K562 (cell line): Measurements from ENCODE around the gene NPFF. TPM values are rescaled to one million over a fixed set of nuclear protein-coding genes. Genes with fewer than 3 reads are reported as not detected.

Experiments
- ATAC-seq: fragments of 200-7000 bp; cut with Tn5 transposase; 3 replicates; pipeline ENCODE4 v1.9.1; 2020; ENCODE audit warnings: moderate library complexity
- BruUV-seq: library from RNA; stranded (reverse); fragments of 400-500 nt; replicated peaks from 2 replicates; lab custom pipeline; 2021; lab: Mats Ljungman, UMichigan
- CTCF ChIA-PET: fragments of 300-600 bp; formaldehyde crosslinking; extraction: SDS; loops from one replicate; lab custom pipeline; 2021; ENCODE audit warnings: low intra/inter-chr PET ratio; lab: Yijun Ruan, JAX
- POLR2A ChIA-PET: fragments of 300-600, 350-650 bp; sonication (Branson Sonifier 250); formaldehyde crosslinking; extraction: SDS; loops from one replicate; lab custom pipeline; 2021; ENCODE audit warnings: antibody characterized with exemption, inconsistent platforms; lab: Yijun Ruan, JAX
- DNase-seq, 4 experiments: peaks; one replicate each; pipeline versions ENCODE4 v3.0.0 to v3.0.0-alpha.2; 2011 to 2018; ENCODE audit warnings: low spot score in 3 of 4, mixed read lengths in 3 of 4; ENCODE audit errors: extremely low read depth in 1 of 4
- FAIRE-seq: peaks from 2 replicates; lab custom pipeline; 2011; peaks lifted over from hg19 to GRCh38; lab: Jason Lieb, UNC
- H2AFZ ChIP-seq: 2 replicates; pipeline ENCODE4 v1.6.0; 2011; ENCODE audit warnings: low read depth, low read length, control low read depth, inconsistent platforms
- H3K27ac ChIP-seq: fragments of 200-600 bp; 3 replicates; pipeline ENCODE4 v1.8.0; 2011; ENCODE audit warnings: low read depth, mild to moderate bottlenecking, control low read depth, inconsistent platforms, low read length, moderate library complexity, mixed read lengths; ENCODE audit errors: extremely low read depth
- H3K27me3 ChIP-seq, 2 experiments: fragments of 300-600 bp in 1 of 2; 2 replicates in 1 of 2; 3 replicates in 1 of 2; pipeline versions ENCODE4 v1.6.0 to v1.8.0; 2011; ENCODE audit warnings: inconsistent platforms in 2 of 2, low read length in 2 of 2, mild to moderate bottlenecking in 1 of 2, mixed read lengths in 1 of 2, moderate library complexity in 1 of 2; ENCODE audit not compliant: control insufficient read depth in 2 of 2, insufficient read depth in 2 of 2
- H3K36me3 ChIP-seq: fragments of 300-600 bp; 3 replicates; pipeline ENCODE4 v1.8.0; 2011; ENCODE audit warnings: mild to moderate bottlenecking, low read length, inconsistent platforms; ENCODE audit not compliant: control insufficient read depth, insufficient read depth
- H3K4me1 ChIP-seq, 2 experiments: fragments of 200-600 bp in 1 of 2; replicated peaks in 1 of 2; 2 replicates in 1 of 2; 3 replicates in 1 of 2; pipeline versions ENCODE4 v1.5.1 to v1.8.0; 2011; ENCODE audit warnings: inconsistent platforms in 2 of 2, low read length in 2 of 2, mild to moderate bottlenecking in 1 of 2, mixed read lengths in 1 of 2, moderate library complexity in 1 of 2; ENCODE audit not compliant: control insufficient read depth in 2 of 2, insufficient read depth in 2 of 2
- H3K4me2 ChIP-seq: 2 replicates; pipeline ENCODE4 v1.6.1; 2011; ENCODE audit warnings: low read length, control low read depth, inconsistent platforms, mixed read lengths; ENCODE audit not compliant: insufficient read depth
- H3K4me3 ChIP-seq: fragments of 200-600 bp; sonication (generic), shearing (Covaris generic); 2 replicates; pipeline ENCODE4 v1.5.1; 2016; ENCODE audit warnings: control low read depth, inconsistent platforms
- H3K79me2 ChIP-seq: fragments of 200-600 bp; 3 replicates; pipeline ENCODE4 v1.8.0; 2011; ENCODE audit warnings: low read length, inconsistent platforms; ENCODE audit not compliant: control insufficient read depth, insufficient read depth
- H3K9ac ChIP-seq, 2 experiments: 2 replicates each; pipeline versions ENCODE4 v1.6.0 to v1.6.1; 2011; ENCODE audit warnings: low read depth in 2 of 2, low read length in 2 of 2, control low read depth in 1 of 2, inconsistent platforms in 1 of 2, mild to moderate bottlenecking in 1 of 2, mixed read lengths in 1 of 2; ENCODE audit not compliant: insufficient read depth in 1 of 2
- H3K9me1 ChIP-seq: one replicate; pipeline ENCODE4 v1.6.0; 2011; ENCODE audit warnings: inconsistent platforms, mild to moderate bottlenecking, low read length, moderate library complexity; ENCODE audit not compliant: control insufficient read depth, insufficient read depth
- H3K9me3 ChIP-seq: replicated peaks from 2 replicates; pipeline ENCODE4 v1.5.1; 2011; ENCODE audit warnings: low read depth, low read length, inconsistent platforms; ENCODE audit not compliant: control insufficient read depth, insufficient read depth
- H4K20me1 ChIP-seq: replicated peaks from 2 replicates; pipeline ENCODE4 v1.6.1; 2011; ENCODE audit warnings: low read length, inconsistent platforms, mixed read lengths; ENCODE audit not compliant: control insufficient read depth, insufficient read depth
- CEBPB ChIP-seq: fragments of 450-650 bp; IDR thresholded peaks from 2 replicates; pipeline ENCODE4 v1.6.1; 2016; ENCODE audit warnings: missing genetic modification characterization, missing compliant biosample characterization
- HEY1 ChIP-seq: fragments of 250-450 bp; sonication (Bioruptor Pico); IDR thresholded peaks from 2 replicates; pipeline ENCODE4 v1.5.0; 2020; ENCODE audit warnings: mild to moderate bottlenecking, moderate library complexity, borderline replicate concordance
- HNRNPLL ChIP-seq: fragments of 200-400 bp; formaldehyde crosslinking; IDR thresholded peaks from 2 replicates; pipeline ENCODE4 v1.6.1; 2017; ENCODE audit warnings: low read length, low read depth, mild to moderate bottlenecking; ENCODE audit not compliant: poor library complexity, severe bottlenecking
- NELFE ChIP-seq: IDR thresholded peaks from 2 replicates; pipeline ENCODE4 v1.6.1; 2011; ENCODE audit warnings: mild to moderate bottlenecking; ENCODE audit not compliant: insufficient read depth, insufficient read length
- POLR2A ChIP-seq: fragments of 450-650 bp; conservative IDR thresholded peaks from 2 replicates; pipeline ENCODE4 v1.6.1; 2016
- POLR2G ChIP-seq: fragments of 200-400 bp; formaldehyde crosslinking; IDR thresholded peaks from 2 replicates; pipeline ENCODE4 v1.6.1; 2017; ENCODE audit warnings: low read depth, mild to moderate bottlenecking, antibody characterized with exemption, low read length, moderate library complexity
- RBFOX2 ChIP-seq: fragments of 200-400 bp; formaldehyde crosslinking; IDR thresholded peaks from 2 replicates; pipeline ENCODE4 v1.6.1; 2017; ENCODE audit warnings: low read depth, mild to moderate bottlenecking, low read length, moderate library complexity
- SUPT5H ChIP-seq: fragments of 450-650 bp; IDR thresholded peaks from 2 replicates; pipeline ENCODE4 v1.6.1; 2016
- WGBS: fragments of 100-300 bp; shearing (Covaris generic); methylation state at CpG from one replicate; pipeline ENCODE4 v1.1.6; 2016; ENCODE audit warnings: low coverage, mixed read lengths; ENCODE audit not compliant: insufficient coverage; ENCODE audit errors: missing lambda C conversion rate; 5-methylcytosine and 5-hydroxymethylcytosine counted together
- in situ Hi-C: fragments of 300-500 bp; cut with MboI; formaldehyde crosslinking; loops from 4 replicates; pipeline ENCODE4 v1.15.0; 2018; ENCODE audit warnings: inconsistent platforms, mixed read lengths
- intact Hi-C: fragments of 100-400 bp; cut with micrococcal nuclease; formaldehyde crosslinking; loops from 2 replicates; pipeline ENCODE4 v1.14.2; 2022
- polyA plus RNA-seq, 8 experiments: library from polyadenylated mRNA; depleted of rRNA in 4 of 8; stranded (reverse) in 5 of 8; unstranded in 3 of 8; fragments of >200 nt; fragmentation: Nextera tagmentation in 2 of 8; fragmentation: Illumina TruSeq in 1 of 8; extraction: Ambion mirVana in 2 of 8; extraction: Trizol in 1 of 8; gene quantifications; 2 replicates each; pipeline versions ENCODE4 v1.2.1 to v1.2.3, GENCODE V29; 2011 to 2014; ENCODE audit warnings: inconsistent platforms in 1 of 8, missing spikeins in 1 of 8
- total RNA-seq, 7 experiments: library from RNA; depleted of rRNA in 6 of 7; stranded (reverse); fragments of >200 nt in 6 of 7; fragmentation: Illumina TruSeq in 2 of 7; extraction: Trizol in 2 of 7; gene quantifications; 2 replicates each; pipeline versions ENCODE4 v1.2.1 to v1.2.3, GENCODE V29; 2011 to 2021; ENCODE audit warnings: low replicate concordance in 1 of 7
- TF ChIP-seq, protein P1 (sequence below): fragments of 250-450 bp; sonication (Bioruptor Pico); IDR thresholded peaks from 2 replicates; pipeline ENCODE4 v1.9.0; 2021; ENCODE audit warnings: mild to moderate bottlenecking, inconsistent platforms
- TF ChIP-seq, protein P2 (sequence below), 2 experiments: fragments of 450-650 bp in 1 of 2; sonication (generic) in 1 of 2; formaldehyde crosslinking in 1 of 2; IDR thresholded peaks; 2 replicates each; pipeline versions ENCODE4 v1.7.1 to v1.9.0; 2016 to 2022; ENCODE audit warnings: inconsistent platforms in 1 of 2, mild to moderate bottlenecking in 1 of 2, missing genetic modification reagents in 1 of 2

The NPFF gene
- total and polyA plus RNA-seq, 9 of the 15 experiments (the other 6 are each of a cell fraction or from before 2014, with no cell fraction given), result 0.15 to 1.2 (median 0.55) TPM; not detected in 6

DNA sequence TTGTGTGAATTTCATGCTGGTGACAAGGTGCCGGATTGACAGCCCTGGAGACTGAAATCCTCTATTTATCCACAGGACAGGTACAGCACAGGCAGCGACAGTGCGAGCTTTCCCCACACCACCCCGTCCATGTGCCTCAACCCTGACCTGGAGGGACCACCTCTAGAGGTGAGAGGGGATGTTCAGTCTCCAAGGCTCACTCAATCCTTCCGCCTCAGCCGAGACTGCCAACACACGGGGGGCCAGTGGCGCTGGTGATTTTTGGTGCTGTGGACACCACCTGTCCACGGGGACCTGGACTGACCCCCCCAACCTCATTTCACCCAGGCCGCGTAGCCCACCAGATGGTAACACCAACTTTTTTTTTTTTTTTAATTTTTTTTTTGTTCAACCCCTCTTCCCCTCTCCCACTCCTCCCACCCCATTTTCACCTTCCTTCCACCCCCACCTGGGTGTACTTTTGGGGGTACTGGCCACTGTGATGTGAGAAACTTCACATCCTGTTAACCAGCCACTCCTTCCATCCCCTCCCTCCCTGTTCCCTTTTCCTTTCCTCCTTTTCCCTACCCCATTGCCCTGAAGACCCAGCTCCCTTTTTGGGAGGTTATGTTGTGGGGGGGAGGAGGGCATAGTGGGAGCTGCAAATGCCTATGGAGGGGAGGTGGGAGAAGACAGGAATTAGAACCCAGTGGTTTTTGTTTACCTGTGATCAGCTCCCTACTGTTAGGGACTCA, 42.4 kb downstream of the NPFF start:
- WGBS, result 99% methylated on average over 11 of the region's 11 CpGs
- no TSS peak for BruUV-seq
- no peak overlapping the region for H3K4me3 ChIP-seq
- ChIA-PET CTCF (interaction anchor here (1.1 kb wide), 1 partner anchor 44 kb away, joined by 3 read pairs; no protein-coding TSS in a partner anchor), POLR2A (interaction anchor here (0.8 to 8.8 kb wide), 11 partner anchors 10 to 124 kb away, joined by 3 to 87 read pairs (median 4); partner anchors contain the start of genes PRR13 and TARBP2)
- intact Hi-C loops, result no loop called here
- in situ Hi-C loops, result no loop called here
- H3K36me3 ChIP-seq, result peaks cover 100% of the 10 kb centered on the region
- no peak overlapping the region for H3K27ac ChIP-seq
- H3K9me3 ChIP-seq, result no peaks in the 10 kb centered on the region
- peak overlapping the region in 1 of 2 experiments; percentile 30; a peak in 1 of 4 replicates for H3K9ac ChIP-seq
- H3K79me2 ChIP-seq, result peaks cover 86% of the 10 kb centered on the region
- H3K4me2 ChIP-seq, result no peak overlapping the region
- H3K9me1 ChIP-seq, result no peaks in the 10 kb centered on the region
- H4K20me1 ChIP-seq, result peaks cover 25% of the 10 kb centered on the region
- H3K27me3 ChIP-seq, result no peaks in the 10 kb centered on the region
- ATAC-seq, result no peak; the same call in 2 of the 3 replicates
- H2AFZ ChIP-seq, result no peak overlapping the region
- DNase-seq, result no peak
- peaks cover 0 to 3% of the 10 kb centered on the region in 2 experiments; a peak in 1 of 5 replicates for H3K4me1 ChIP-seq
- no peak for FAIRE-seq
- TF ChIP-seq NELFE (no peak), HNRNPLL (no peak), HEY1 (no peak), POLR2A (peak; percentile 44; the same call in 1 of the 2 replicates), SUPT5H (peak; percentile 60), RBFOX2 (peak; percentile 60), POLR2G (peak; percentile 56), CEBPB (tag) (no peak)
- TF ChIP-seq, protein P1, sequence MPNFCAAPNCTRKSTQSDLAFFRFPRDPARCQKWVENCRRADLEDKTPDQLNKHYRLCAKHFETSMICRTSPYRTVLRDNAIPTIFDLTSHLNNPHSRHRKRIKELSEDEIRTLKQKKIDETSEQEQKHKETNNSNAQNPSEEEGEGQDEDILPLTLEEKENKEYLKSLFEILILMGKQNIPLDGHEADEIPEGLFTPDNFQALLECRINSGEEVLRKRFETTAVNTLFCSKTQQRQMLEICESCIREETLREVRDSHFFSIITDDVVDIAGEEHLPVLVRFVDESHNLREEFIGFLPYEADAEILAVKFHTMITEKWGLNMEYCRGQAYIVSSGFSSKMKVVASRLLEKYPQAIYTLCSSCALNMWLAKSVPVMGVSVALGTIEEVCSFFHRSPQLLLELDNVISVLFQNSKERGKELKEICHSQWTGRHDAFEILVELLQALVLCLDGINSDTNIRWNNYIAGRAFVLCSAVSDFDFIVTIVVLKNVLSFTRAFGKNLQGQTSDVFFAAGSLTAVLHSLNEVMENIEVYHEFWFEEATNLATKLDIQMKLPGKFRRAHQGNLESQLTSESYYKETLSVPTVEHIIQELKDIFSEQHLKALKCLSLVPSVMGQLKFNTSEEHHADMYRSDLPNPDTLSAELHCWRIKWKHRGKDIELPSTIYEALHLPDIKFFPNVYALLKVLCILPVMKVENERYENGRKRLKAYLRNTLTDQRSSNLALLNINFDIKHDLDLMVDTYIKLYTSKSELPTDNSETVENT (CRISPR knock-in tag), result no peak
- TF ChIP-seq, protein P2, sequence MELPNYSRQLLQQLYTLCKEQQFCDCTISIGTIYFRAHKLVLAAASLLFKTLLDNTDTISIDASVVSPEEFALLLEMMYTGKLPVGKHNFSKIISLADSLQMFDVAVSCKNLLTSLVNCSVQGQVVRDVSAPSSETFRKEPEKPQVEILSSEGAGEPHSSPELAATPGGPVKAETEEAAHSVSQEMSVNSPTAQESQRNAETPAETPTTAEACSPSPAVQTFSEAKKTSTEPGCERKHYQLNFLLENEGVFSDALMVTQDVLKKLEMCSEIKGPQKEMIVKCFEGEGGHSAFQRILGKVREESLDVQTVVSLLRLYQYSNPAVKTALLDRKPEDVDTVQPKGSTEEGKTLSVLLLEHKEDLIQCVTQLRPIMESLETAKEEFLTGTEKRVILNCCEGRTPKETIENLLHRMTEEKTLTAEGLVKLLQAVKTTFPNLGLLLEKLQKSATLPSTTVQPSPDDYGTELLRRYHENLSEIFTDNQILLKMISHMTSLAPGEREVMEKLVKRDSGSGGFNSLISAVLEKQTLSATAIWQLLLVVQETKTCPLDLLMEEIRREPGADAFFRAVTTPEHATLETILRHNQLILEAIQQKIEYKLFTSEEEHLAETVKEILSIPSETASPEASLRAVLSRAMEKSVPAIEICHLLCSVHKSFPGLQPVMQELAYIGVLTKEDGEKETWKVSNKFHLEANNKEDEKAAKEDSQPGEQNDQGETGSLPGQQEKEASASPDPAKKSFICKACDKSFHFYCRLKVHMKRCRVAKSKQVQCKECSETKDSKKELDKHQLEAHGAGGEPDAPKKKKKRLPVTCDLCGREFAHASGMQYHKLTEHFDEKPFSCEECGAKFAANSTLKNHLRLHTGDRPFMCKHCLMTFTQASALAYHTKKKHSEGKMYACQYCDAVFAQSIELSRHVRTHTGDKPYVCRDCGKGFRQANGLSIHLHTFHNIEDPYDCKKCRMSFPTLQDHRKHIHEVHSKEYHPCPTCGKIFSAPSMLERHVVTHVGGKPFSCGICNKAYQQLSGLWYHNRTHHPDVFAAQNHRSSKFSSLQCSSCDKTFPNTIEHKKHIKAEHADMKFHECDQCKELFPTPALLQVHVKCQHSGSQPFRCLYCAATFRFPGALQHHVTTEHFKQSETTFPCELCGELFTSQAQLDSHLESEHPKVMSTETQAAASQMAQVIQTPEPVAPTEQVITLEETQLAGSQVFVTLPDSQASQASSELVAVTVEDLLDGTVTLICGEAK (IDR thresholded peaks at IDR 0.05), result no peak
- TF ChIP-seq, protein P2 (CRISPR knock-in tag; IDR thresholded peaks at IDR 0.05), result no peak
